GM18873 (cell line): Measurements from ENCODE around the gene LPP.

Source experiments
- ATAC-seq: cut with Tn5 transposase; IDR thresholded peaks from one replicate; pipeline ENCODE4 v1.9.1; 2021; ENCODE audit warnings: mild to moderate bottlenecking, moderate library complexity, moderate number of reproducible peaks; ENCODE audit not compliant: unreplicated experiment, low FRiP score

The LPP gene

DNA sequence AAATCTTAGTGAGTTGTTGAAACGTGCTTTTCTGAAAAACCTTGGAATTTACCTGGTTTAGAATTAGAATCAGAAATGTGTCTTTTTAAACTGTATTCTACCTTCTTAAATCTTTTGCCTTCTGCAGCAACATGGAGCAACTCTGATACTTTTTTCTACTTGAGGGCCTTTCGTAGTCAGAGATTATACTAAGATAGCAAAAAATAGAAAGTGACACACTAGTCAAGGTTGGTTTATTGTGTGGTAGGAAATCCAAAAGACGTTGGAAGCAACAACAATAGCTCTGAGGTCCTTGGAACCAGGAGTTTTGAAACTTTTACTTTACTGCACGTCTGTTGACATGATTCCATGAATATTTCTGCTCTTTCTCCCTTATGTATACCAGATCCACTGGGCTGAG is 294.9 kb downstream of the LPP start:
- ATAC-seq = no peak

DNA sequence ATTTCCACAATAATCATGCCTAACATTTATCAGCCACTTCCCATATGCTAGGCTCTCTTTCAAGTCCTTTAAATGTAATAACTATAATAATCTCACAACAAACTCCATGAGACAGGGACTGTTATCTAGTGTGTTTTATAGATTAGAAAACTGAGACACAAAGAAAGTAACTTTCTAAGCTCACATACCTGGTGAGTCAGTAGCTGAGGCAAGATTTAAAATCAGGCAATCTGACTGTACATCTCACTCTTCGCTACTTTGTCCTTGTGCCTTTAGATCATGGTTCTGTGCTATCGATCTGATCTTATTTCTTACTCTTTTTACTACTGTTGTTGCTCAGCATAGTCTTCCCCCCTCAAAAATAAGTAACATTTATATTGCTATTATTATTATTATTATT is 295.5 kb downstream of the LPP start:
- ATAC-seq = no peak

DNA sequence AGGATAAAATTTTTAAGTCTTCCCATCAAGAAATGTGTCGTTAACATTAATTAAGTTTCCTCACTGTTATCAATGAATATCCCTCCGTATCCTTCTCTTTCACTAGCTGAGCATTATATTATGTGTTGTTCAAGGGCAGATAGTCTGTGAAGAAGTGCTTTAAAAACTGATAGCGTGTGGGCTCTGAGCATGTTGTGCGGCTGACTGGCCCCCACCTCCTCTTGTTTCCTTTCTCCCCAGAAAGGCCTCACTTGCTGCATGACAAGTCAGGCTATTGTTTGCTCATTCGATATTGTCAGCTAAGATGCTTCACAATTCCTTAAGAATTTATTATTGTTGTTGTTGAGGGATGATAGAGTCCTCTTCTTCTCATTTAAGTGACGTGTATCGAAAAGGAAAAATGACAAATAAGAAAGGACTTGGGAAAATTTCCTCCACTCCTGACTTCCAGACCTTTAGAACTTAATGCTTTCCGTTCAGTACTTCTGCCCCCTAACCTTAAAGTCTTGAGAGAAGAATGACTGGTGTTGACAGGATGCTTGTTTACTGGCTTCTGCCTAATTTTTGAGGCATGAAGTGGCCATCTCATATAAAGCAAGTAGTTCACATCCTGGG is 298.3 kb downstream of the LPP start:
- no peak for ATAC-seq

DNA sequence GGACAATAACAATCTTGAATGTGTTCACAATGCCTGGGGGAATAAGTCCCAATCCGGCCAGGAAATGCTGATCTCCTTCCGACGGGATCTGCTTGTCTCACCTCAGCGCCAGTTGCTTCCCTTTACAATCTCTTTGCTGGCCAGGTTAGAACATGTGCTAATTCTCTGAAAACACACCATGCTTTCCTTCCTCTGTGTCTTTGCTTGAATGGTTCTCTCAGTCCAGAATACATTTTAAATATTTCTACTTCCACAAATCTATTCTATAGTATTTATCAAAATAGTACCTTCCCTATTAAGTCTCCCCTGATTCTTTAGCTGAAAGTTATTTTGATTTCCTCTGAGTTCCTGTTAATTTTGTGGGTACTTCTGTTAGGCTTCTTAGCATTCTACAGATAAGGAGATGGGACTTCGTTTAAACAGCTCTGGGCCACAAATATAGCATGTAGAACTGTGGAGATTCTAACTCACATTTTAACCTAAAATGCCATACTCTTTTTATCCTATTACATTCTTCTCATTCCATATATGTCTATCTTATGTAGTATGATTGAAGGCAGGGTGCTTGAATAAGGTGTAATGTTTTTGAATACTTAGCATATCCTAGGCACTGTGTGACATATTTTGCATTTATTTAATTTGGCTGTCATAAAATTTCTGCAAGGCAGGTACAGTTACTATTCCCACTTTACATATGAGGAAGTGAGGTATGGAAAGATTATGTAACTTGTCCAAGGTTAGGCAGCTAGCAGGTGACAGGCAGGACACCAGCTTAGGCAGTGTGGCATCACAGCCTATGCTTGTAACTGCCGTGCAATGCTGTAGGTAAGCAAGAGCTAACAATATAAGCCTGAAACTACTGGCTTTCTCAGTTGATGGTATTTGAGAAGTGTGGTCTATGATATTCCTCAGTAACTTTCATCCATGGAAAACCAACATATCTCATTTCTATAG is 299.8 kb downstream of the LPP start:
- no peak for ATAC-seq

DNA sequence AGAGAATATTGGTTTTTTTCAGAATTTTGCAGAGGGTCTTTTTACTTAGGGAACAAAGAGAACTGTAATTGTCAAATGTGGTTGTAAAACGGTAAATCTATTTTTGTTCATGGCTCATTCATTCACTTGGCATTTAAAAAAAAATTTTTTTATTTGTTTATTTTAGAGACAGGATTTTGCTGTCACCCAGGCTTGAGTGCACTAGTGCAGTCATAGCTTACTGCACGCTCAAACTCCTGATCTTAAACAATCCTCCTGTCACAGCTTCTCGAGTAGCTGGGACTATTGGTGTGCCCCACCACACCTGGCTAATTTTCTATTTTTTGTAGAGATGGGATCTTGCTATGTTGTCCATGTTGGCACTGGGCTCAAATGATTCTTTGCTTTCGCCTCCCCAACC is 301.8 kb downstream of the LPP start:
- no peak for ATAC-seq

- no peak for ATAC-seq
These were observed 304.8 kb downstream of the LPP start for GRCh38 chr3:188458756-188459155.

DNA sequence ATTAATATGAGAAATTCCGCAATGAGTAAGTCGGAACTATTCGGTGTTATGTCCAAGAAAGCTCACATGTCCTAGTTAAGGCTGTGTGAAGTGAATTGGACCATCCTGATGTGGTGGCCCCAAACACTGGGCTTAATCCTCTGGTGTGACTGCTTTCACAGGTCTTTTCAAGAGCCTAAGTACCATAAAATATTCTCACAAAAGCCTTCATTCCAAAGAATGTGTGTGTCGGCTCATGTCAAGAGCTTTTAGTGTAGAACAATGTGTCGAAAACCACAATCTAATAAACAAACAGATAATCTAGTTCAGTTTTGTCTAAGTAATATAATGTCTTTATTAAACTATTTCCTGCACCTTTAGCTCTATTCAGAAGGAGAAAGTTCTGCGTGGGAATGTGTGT is 311.4 kb downstream of the LPP start:
- no peak for ATAC-seq

- ATAC-seq = no peak
These were observed 314.2 kb downstream of the LPP start for GRCh38 chr3:188468196-188468595.

DNA sequence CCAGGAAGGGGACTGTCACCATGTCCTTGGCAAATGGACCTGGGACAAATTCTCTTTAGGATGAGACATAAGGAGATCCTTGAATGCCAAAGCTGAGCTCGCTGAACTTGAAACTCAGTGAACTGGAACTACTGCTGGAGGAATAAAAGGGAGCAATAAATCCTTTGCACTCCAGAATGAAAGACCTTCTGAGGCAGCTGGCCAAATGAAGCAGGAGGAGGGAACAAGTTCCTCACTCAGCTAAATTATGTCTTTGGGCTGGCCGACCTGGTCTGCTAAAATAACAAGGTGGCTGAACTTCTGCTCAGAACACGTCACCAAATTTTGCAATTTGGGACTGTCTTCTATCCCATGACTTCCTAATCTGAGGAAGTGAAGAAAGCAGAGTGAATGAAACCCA is 314.7 kb downstream of the LPP start:
- ATAC-seq = no peak

DNA sequence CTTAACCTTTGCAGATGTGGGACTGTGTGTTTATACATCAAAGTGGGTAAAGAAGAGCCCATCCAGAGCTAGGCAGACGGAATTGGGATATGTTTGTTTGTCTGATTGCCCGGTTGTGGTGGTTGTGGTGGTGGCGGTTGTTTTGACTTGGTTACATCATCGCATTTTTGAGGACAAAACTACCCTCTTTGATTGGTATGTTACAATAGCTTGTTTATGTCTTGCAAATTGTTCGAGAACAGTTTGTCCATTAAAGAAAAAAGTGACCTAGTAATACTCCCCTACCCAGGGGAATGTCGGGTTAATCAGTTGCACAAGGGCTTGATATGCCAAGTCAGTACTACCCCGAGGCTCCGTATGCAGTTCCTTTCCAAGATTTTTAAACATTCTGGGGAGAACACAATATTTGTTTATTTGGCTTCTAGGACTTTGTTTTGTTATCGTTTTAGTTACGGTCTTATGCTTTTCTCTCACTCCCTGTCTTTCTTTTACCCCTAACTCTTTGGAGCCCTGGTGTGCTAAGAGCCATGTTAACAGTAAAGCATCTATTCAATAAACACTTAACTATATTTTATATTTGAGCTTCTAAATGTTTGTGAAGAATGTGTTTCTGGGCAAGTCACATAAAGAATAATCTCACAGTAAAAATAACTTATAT is 315.4 kb downstream of the LPP start:
- no peak for ATAC-seq

DNA sequence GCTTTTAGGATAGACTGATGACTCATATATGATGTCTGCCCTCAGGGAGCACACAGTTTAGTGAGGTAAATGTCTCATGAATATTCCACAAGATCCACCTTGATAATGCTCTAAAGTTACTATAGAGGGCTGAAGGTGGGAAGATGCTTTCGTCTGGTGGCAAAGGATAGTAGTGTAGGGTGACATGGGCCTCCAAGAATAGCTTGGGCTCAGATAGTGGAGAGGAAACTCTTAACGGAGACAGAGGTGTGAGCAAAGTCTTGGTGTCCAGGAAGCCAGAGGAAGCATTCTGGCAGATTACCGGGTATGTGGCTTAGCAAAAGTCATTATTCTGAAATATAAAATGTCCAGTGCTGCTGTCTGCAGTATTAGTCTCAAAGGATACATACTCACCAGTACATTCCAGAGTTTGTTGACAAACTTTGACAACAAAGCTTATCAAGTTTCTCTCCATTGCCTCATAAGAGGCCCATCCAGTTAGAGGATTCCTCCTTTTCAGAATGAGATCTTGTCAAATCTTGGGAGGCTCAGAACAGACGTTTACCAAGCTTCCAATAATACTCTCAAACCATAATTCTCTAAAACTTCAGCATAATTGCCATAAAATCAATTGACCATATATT is 316.7 kb downstream of the LPP start:
- ATAC-seq = no peak

- no peak for ATAC-seq
These were observed 317.8 kb downstream of the LPP start for GRCh38 chr3:188471723-188472122.

DNA sequence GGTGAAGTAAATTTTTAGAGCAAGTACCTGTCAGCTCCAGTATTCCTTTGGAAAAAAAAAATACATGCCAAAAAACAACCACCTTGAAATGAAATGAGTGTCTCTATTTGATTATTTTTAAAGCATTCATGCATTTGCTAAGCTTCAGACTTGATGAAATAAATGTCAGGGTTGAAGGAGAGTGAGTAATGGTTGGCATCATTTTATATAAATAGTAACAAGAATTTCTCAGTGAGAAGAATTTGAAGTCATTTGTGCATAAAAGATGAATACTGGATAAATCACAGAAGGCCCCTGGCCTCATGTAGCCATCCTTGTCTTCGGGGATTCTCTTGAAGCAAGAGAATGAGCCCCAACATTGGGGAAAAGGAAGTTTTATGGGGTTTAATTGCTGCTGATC is 318.4 kb downstream of the LPP start:
- no peak for ATAC-seq

GRCh38 chr3:188473045-188473444 is 319.1 kb downstream of the LPP start:
- ATAC-seq = no peak

DNA sequence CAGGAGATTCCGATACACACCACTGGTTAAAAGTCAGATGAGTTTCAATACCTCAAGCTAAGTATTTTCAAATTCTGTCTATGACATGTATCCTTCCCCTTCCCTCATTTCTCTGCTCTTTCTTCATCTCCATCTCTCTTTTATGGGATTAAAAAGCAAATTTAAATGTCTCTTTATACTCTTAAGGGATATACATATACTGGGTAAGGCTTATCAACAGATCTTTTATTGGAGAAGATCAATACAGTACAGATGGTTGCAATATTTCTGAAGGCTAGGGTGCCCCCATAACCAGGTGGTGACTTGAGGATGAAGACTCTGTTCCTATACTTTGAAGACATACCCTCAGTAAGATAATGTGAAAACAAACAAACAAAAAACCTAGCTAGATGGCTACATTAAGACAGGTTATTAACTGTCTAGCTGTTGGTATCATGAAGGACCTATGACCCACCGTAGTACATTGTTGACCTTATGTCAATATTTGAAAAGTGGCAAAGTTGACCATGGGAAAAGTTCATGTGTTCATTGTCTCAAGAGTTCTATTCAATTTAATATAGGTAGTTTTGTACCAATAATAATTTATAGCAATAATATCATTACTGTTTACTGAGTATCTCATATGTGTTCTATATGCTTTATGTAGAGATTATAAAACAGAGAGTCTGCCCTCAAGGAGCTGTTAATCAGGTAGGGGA is 319.8 kb downstream of the LPP start:
- no peak for ATAC-seq

GRCh38 chr3:188476935-188477334 is 323.0 kb downstream of the LPP start:
- no peak for ATAC-seq

GRCh38 chr3:188480011-188480410 is 326.1 kb downstream of the LPP start:
- ATAC-seq = no peak

- no peak for ATAC-seq
These were observed 329.0 kb downstream of the LPP start for GRCh38 chr3:188482929-188483328.

DNA sequence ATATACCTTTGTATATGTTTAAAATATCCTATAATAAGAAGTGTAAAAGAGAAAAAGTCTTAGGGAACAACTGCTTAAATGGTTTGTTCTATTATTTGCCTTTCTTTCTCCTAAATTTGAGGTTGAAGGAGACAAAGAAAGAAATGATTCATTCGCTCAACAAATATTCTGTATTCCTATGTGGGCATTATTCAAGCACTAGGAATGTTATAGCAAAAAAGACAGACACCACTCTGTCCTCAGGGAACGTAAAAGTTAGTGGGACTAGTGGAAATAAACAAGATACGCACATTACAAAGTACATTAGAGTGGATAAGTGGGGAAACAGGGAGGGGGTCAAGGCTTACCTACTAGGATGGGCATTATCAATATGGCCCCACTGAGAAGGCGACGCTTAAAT is 332.2 kb downstream of the LPP start:
- no peak for ATAC-seq

DNA sequence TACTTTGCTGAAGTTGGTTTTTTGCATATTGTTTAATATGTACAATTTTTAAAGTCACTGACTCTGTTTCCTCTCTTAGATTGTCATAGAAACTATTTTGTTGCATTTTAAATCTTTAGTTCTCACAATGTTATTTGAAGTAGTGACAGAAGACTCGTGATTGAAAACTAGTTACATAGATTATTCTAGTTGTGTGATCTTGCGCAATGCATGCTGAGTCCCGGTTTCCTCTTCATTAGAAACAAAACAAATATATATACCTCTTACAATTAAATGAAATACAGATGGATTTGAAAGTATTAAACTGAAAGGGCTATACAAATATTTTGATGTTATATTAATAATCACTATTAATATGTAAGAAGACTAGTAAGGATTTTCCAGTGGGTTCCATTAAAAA is 333.0 kb downstream of the LPP start:
- no peak for ATAC-seq
